H1 (cell line): ENCODE measurements around the gene GRK5. TPM values are rescaled to one million over a fixed set of nuclear protein-coding genes. Genes with fewer than 3 reads are reported as not detected.

Experiments
- ATF2 ChIP-seq: IDR thresholded peaks from 2 replicates; pipeline ENCODE4 v1.6.1; 2012; ENCODE audit warnings: low read length, inconsistent platforms
- JUN ChIP-seq: IDR thresholded peaks from 2 replicates; pipeline ENCODE4 v1.6.1; 2011; ENCODE audit warnings: low read depth, mild to moderate bottlenecking, improper control_type of control experiment, low read length
- KDM1A ChIP-seq: fragments of 200-600, 300-600 bp; sonication (generic); IDR thresholded peaks from 2 replicates; pipeline ENCODE4 v1.7.1; 2016; ENCODE audit warnings: mild to moderate bottlenecking, low read length, borderline replicate concordance
- MAFK ChIP-seq: IDR thresholded peaks from 2 replicates; pipeline ENCODE4 v1.6.1; 2012; ENCODE audit warnings: low read depth, mild to moderate bottlenecking, improper control_type of control experiment, low read length
- SP2 ChIP-seq: IDR thresholded peaks from 2 replicates; pipeline ENCODE4 v1.6.1; 2012; ENCODE audit warnings: mild to moderate bottlenecking, low read length, inconsistent platforms
- TAF1 ChIP-seq: IDR thresholded peaks from 2 replicates; pipeline ENCODE4 v1.6.1; 2011; ENCODE audit warnings: mild to moderate bottlenecking, low read depth, low read length
- TBP ChIP-seq: IDR thresholded peaks from 2 replicates; pipeline ENCODE4 v1.6.1; 2011; ENCODE audit warnings: low read depth, low read length, improper control_type of control experiment
- polyA plus RNA-seq, 7 experiments: library from polyadenylated mRNA; depleted of rRNA in 3 of 7; stranded (reverse) in 5 of 7; unstranded in 2 of 7; fragments of >200 nt in 5 of 7; fragments of 200-250 nt in 2 of 7; gene quantifications; 1 replicate in 5 of 7; 2 replicates in 1 of 7; 4 replicates in 1 of 7; pipeline versions ENCODE4 v1.2.1 to v1.2.3, GENCODE V29; 2011 to 2013; ENCODE audit warnings: missing spikeins in 2 of 7, mixed read lengths in 2 of 7
- total RNA-seq: library from RNA; stranded (reverse); fragmentation: NEBNext Ultra II Directional; extraction: Animal tissue kit (Norgen Biotek cat#: 25700); gene quantifications from 2 replicates; pipeline ENCODE4 v1.2.1, GENCODE V29; 2021

GRK5 gene
- total and polyA plus RNA-seq, 2 of the 8 experiments (the other 6 are each of a cell fraction or from before 2014, with no cell fraction given): 0.54 to 2.5 TPM

GRCh38 chr10:119350502-119351097 is 143.2 kb downstream of the GRK5 start (continued):
- TF ChIP-seq ATF2 (no peak), JUN (no peak), TAF1 (no peak), MAFK (no peak), TBP (no peak), KDM1A (no peak), SP2 (no peak)
